Stimulated activated naive CD8-positive, alpha-beta T cell treated with anti-CD3 and anti-CD28 coated beads, Interleukin-15, Interleukin-2, amounts not matched to agents 100 ng/mL and 50 ng/mL, for 24 hours (primary cell): ENCODE data around the gene TLK1.
A peak's percentile ranks its signal among the peaks of the same experiment; 100 is the strongest.

ENCODE experiments used
- H3K27ac Mint-ChIP-seq: one replicate; pipeline ENCODE4 v1.8.0; 2021; ENCODE audit warnings: mild to moderate bottlenecking, mixed read lengths
- H3K27me3 Mint-ChIP-seq: one replicate; pipeline ENCODE4 v1.8.0; 2021; ENCODE audit warnings: mixed read lengths
- H3K36me3 Mint-ChIP-seq: one replicate; pipeline ENCODE4 v1.8.0; 2021; ENCODE audit warnings: low read depth, mixed read lengths
- H3K4me1 Mint-ChIP-seq: one replicate; pipeline ENCODE4 v1.8.0; 2021; ENCODE audit warnings: low read depth, mixed read lengths
- H3K4me3 Mint-ChIP-seq: one replicate; pipeline ENCODE4 v1.8.0; 2021; ENCODE audit warnings: mild to moderate bottlenecking, mixed read lengths
- H3K9me3 Mint-ChIP-seq: one replicate; pipeline ENCODE4 v1.8.0; 2021; ENCODE audit warnings: mixed read lengths

TLK1 gene

DNA sequence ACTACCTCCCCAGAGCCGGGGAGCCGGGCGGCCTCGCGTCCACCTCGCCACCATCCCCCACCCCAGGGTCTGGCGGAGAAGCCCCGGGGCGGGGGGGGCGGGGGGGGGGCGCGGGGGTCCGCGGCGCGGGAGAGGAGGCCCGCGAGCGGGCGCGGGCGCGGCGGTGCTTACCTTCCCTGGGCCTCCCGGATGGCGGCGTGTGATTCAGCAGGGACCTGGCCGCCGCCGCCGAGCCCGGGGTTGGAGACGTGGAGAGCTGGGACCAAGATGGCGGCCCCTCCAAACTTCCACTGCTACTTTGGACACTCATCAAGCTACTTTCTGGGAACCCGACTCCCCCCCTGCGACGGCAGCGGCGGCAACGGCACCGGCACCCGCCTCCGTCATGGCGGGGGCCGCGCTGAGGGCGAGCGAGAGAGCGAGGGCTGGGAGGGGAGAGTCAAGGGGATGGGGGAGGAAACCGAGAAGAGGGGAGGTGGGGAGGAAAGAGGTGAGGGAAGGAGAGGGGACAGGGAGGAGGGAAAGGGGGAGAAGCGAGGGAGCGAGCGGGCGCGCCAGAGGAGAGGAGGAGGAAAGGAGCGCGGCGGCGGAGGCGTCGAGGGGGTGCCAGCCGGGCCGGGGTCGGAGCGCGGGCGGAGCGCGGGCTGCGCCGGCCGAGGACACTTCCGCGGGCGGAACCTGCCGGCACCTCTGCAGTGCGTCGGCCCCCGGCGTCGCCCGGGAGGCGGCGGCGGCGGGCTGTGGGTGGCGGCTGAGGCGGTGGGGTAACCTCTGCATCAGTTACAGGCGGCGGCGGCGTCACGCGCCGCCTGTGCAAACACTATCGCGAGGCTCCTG, at the start of gene TLK1:
Gene TLK1, minus strand, starts transcription at position 775 of the 837 bp plus-strand sequence. Its CDS starts 465 bp downstream, at position 310.
- Mint-ChIP-seq H3K4me3 (peak within 1 kb of the TSS; percentile 98), H3K9me3 (no peaks in the 10 kb centered on the region), H3K27ac (peak within 1 kb of the TSS; percentile 98), H3K4me1 (peaks cover 66% of the 10 kb centered on the region), H3K27me3 (no peaks in the 10 kb centered on the region), H3K36me3 (no peaks in the 10 kb centered on the region)

DNA sequence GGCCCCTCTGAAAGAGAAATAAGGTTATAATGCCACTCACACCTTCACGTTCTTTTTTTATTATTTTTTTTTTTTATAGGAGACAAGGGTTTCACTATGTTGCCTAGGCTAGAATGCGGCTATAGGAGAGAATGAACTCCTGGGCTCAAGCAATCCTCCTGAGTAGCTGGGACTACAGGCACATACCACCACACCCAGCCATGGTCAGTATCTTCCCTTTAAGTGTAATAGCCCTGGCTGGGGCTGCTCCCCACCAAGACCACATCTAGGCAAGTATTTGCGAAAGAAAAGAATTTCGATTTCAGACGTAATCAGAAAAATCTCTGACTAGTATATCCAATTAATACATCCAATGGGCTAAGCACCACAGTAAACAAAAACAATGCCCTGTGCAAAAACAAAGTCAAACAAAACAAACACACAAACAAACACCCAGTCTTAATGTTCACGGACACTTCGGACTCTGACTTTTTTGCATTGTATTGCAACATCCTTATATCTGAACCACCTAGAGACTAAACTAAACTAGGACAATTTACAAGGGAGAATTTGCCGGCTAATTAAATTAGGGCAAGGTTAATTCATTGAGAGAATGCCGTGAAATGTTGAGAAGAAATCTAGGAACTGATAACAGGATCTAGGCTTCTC, 49.6 kb upstream of the TLK1 start:
- Mint-ChIP-seq H3K4me1 (peaks cover 23% of the 10 kb centered on the region), H3K36me3 (no peaks in the 10 kb centered on the region), H3K27me3 (no peaks in the 10 kb centered on the region), H3K9me3 (no peaks in the 10 kb centered on the region), H3K4me3 (peak overlapping the region; percentile 45), H3K27ac (peak overlapping the region; percentile 65)

DNA sequence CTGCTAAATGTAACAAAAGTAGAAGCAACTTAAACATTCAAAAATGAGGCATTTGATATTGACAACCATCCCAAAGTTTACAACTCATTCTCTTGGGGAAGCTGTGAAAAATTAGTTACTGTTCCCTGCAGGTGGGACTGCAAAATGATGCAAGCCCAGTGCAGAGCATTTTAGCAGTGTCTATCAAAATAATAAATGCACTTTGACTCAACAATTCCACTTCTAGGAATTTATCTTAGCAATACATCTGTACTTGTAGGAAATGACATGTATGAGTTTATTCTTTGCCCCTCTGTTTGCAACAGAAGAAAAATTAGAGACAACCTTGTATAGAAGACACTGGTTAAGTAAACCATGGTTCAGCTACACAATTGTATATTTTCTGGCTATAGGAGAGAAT, 48.0 kb upstream of the TLK1 start:
- no peaks in the 10 kb centered on the region for H3K27me3 Mint-ChIP-seq
- no peak overlapping the region for H3K27ac Mint-ChIP-seq
- no peak overlapping the region for H3K4me3 Mint-ChIP-seq
- no peaks in the 10 kb centered on the region for H3K9me3 Mint-ChIP-seq
- H3K36me3 Mint-ChIP-seq = no peaks in the 10 kb centered on the region
- H3K4me1 Mint-ChIP-seq = peaks cover 19% of the 10 kb centered on the region

DNA sequence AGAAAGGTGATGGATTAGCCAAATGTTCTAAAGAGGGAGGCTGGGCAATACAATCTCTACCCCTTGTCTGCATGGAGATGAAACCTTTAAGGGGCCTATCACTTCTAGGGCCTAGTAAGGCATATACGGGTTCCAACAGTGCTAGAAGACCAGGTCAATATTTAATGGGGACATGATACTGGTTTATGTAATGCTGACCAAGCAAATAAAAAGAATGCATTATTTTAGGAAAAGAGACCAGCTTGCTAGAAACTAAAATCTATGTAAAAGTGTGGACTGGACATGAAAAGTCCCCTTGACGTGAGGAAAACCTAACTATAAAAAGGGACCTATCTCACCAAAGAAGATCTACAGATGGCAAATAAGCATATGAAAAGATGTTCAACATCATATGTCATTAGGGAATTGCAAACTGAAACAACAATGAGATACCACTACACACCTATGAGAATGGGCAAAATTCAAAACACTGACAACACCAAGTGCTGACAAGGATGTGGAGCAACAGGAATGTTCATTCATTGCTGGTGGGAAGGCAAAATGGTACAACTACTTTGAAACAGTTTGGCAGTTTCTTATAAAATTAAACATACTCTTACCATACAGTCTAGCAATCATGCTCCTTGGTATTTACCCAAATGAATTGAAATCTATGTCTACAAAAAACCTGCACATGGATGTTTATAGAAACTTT, 45.9 kb upstream of the TLK1 start:
- H3K4me3 Mint-ChIP-seq = no peak overlapping the region
- H3K27ac Mint-ChIP-seq = no peak overlapping the region
- no peaks in the 10 kb centered on the region for H3K36me3 Mint-ChIP-seq
- no peaks in the 10 kb centered on the region for H3K9me3 Mint-ChIP-seq
- H3K4me1 Mint-ChIP-seq = peaks cover 19% of the 10 kb centered on the region
- no peaks in the 10 kb centered on the region for H3K27me3 Mint-ChIP-seq

DNA sequence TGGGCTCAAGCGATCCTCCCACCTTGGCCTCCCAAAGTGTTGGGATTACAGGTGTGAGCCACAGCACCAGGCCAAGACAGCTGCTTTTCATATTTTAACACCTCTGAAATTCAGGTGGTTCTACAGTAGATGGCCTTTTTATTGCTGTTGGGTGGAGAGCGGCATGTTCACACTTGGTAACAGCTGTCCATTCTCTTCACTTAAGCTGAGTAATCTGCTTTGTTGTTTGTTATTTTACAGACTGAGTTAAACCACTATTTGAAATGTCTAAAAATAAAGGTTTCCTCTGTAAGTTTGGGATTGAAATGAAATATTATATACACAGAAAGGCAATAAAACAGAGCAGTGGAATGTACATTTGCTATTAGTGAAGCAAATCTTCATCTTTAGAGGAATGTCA, 44.9 kb upstream of the TLK1 start:
- H3K27me3 Mint-ChIP-seq = no peaks in the 10 kb centered on the region
- no peaks in the 10 kb centered on the region for H3K36me3 Mint-ChIP-seq
- H3K27ac Mint-ChIP-seq = no peak overlapping the region
- no peak overlapping the region for H3K4me3 Mint-ChIP-seq
- peaks cover 11% of the 10 kb centered on the region for H3K4me1 Mint-ChIP-seq
- no peaks in the 10 kb centered on the region for H3K9me3 Mint-ChIP-seq

DNA sequence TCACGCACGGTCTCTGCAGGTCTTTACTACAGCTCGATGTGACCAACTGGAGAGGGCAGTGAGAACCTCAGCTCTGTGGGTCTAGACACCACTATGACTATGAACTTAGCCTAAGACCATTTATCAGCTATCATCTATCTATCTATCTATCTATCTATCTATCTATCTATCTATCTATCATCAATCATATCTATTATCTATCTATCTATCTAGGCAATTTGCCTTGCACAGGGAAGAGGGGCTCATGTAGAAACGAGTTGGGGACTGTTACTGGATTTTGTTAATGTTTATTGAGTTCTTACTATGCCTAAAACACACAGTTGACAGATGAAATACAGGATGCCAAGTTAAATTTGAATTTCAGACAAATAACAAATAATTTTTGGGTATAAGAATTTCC, 41.1 kb upstream of the TLK1 start:
- Mint-ChIP-seq H3K27me3 (no peaks in the 10 kb centered on the region), H3K27ac (no peak overlapping the region), H3K9me3 (no peaks in the 10 kb centered on the region), H3K4me3 (no peak overlapping the region), H3K36me3 (no peaks in the 10 kb centered on the region), H3K4me1 (no peaks in the 10 kb centered on the region)

DNA sequence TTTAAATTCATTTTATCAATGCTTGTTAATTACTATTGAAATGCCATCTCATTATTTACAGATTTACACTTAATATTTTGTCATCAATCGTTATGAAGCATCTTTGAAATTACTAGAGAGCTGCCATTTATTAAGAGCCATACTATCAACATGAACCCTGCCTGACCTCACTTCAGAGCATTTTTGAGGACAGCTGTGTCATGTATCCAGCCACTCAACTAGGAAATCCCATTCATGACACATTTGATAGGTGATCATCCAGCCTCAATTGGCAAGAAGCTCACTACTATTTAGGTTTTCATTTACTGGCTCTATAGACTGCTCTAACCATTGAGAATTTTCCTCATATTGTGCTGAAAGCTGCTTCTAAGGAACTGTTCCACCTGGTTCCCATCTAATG, 40.6 kb upstream of the TLK1 start:
- no peaks in the 10 kb centered on the region for H3K27me3 Mint-ChIP-seq
- H3K27ac Mint-ChIP-seq = no peak overlapping the region
- H3K36me3 Mint-ChIP-seq = no peaks in the 10 kb centered on the region
- H3K4me1 Mint-ChIP-seq = no peaks in the 10 kb centered on the region
- no peaks in the 10 kb centered on the region for H3K9me3 Mint-ChIP-seq
- no peak overlapping the region for H3K4me3 Mint-ChIP-seq

DNA sequence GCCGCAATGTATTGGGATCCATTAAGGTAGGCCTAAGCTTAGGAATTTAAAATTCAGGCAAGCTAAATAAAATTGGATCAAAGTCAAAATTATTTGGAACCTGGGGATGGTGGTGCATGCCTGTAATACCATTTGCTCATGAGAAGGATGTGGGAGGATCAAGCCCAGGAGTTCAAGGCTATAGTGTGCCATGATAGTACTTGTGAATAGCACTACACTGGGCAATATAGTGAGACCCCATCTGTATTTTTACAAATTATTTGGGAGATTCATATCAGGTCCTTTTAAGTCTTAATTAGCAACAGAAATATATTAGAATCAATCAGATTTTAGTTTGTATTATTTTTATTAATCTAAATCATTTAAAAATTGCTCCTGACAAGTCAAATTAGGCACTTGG, 39.8 kb upstream of the TLK1 start:
- Mint-ChIP-seq H3K27ac (no peak overlapping the region), H3K4me3 (no peak overlapping the region), H3K27me3 (no peaks in the 10 kb centered on the region), H3K36me3 (no peaks in the 10 kb centered on the region), H3K4me1 (no peaks in the 10 kb centered on the region), H3K9me3 (no peaks in the 10 kb centered on the region)

DNA sequence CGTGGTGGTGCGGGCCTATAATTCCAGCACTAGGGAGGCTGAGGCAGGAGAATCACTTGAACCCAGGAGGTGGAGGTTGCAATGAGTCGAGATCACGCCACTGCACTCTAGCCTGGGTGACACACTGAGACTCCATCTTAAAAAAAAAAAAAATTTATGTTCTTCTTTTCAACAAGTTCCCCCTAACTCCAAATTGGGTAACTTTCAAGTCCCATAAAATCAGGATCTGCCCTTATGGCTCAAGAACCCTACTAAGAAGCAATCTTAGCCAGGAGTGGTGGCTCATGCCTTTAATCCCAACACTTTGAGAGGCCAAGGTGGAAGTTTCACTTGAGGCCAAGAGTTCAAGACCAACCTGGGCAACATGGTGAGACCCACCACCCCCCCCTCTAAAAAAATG, 30.3 kb upstream of the TLK1 start:
- no peaks in the 10 kb centered on the region for H3K4me1 Mint-ChIP-seq
- no peak overlapping the region for H3K4me3 Mint-ChIP-seq
- no peaks in the 10 kb centered on the region for H3K27me3 Mint-ChIP-seq
- no peak overlapping the region for H3K27ac Mint-ChIP-seq
- no peaks in the 10 kb centered on the region for H3K36me3 Mint-ChIP-seq
- no peaks in the 10 kb centered on the region for H3K9me3 Mint-ChIP-seq

DNA sequence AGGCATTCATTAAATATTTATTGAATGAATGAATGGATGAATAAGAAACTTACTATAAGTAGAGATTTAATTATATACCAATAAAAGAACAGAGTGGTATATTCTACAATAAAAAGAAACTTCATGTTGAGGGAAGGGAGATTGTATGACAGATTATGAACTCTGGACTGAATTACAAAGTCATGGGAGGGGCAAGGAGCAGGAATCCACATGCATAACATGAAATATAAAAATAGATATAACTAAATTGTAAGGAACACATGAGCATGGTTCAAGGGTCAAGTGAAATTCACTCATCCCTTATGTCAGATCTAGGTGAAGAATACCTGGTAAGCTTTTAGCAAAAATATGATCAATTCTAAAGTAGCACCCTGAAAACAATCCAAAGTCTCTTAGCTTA, 27.1 kb upstream of the TLK1 start:
- H3K36me3 Mint-ChIP-seq = no peaks in the 10 kb centered on the region

DNA sequence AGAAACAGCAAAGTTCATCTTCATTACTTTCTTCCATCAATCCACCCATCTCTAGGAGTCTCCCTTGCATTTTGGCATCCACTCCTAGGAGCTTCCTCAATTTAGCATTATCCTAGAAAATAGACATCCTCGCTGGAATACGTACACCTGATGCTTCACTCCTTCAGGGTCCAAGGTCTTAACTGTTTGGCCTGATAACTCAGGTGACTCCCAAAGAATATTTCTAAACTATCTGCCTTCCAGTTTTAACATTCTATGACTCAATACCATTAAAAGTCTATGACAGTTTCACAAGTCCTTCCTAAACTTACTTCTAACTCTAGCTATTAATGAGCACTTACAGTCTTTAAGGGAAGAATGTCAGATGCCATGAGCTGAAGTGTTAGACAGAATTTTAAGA, 26.5 kb upstream of the TLK1 start:
- Mint-ChIP-seq H3K27me3 (peaks cover 8% of the 10 kb centered on the region), H3K4me3 (no peak overlapping the region), H3K36me3 (no peaks in the 10 kb centered on the region), H3K4me1 (no peaks in the 10 kb centered on the region), H3K9me3 (no peaks in the 10 kb centered on the region), H3K27ac (no peak overlapping the region)

More for the DNA sequence above, 27.1 kb upstream of the TLK1 start:
- H3K27ac Mint-ChIP-seq = no peak overlapping the region
- H3K27me3 Mint-ChIP-seq = peaks cover 5% of the 10 kb centered on the region
- no peaks in the 10 kb centered on the region for H3K9me3 Mint-ChIP-seq
- no peaks in the 10 kb centered on the region for H3K4me1 Mint-ChIP-seq
- H3K4me3 Mint-ChIP-seq = no peak overlapping the region

DNA sequence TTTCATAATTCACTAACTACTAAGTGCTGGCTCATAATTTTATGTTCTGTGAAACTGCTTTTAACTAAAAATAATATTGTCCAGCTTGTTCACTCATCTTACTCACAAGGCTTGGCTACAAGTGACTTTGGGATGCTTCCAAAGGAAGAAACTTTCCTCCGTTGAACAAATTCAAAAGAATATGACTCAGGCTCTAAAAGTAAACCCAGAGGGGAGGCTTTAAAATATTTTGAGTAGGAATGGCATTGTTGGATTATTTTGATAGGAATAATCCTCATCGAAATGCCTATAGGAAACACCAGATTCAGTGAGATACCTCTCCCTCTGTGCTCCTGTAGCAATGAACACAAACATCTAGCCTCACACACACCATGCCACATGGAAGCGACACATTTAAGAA, 25.2 kb upstream of the TLK1 start:
- Mint-ChIP-seq H3K4me1 (peaks cover 1% of the 10 kb centered on the region), H3K4me3 (no peak overlapping the region), H3K27ac (no peak overlapping the region), H3K27me3 (peaks cover 8% of the 10 kb centered on the region), H3K36me3 (no peaks in the 10 kb centered on the region), H3K9me3 (no peaks in the 10 kb centered on the region)

DNA sequence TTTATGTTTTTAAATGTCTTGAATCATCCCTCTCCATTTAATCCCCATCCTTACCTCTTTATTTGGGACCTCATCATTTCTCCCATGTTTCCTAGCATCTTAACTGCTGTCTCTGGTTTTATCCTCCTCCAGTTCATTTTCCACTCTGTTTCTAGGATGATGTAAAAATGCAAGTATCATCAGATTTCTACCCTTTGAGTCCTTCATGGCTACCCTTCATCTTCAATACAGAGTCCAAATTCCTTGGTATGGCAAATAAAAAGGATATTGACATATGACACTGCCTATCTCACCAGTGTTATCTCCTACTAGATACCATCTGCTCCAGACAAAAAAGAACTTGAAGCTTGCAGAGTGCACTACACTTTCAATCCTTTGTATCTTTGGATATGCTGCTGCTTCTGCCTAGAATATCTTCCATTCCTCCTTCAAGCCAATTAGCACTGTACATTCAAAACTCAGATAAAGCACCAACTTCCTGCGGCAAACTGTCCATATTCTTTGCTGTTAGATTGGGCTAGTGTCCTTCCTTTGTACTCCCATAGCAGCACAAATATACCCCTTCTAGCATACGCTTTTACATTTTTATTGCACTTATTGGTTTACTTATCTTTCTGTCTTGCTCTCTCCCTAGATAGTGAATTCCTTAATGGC, 24.6 kb upstream of the TLK1 start:
- H3K4me1 Mint-ChIP-seq = peaks cover 6% of the 10 kb centered on the region
- H3K9me3 Mint-ChIP-seq = no peaks in the 10 kb centered on the region
- H3K4me3 Mint-ChIP-seq = no peak overlapping the region
- H3K27me3 Mint-ChIP-seq = peaks cover 8% of the 10 kb centered on the region
- no peaks in the 10 kb centered on the region for H3K36me3 Mint-ChIP-seq
- no peak overlapping the region for H3K27ac Mint-ChIP-seq

DNA sequence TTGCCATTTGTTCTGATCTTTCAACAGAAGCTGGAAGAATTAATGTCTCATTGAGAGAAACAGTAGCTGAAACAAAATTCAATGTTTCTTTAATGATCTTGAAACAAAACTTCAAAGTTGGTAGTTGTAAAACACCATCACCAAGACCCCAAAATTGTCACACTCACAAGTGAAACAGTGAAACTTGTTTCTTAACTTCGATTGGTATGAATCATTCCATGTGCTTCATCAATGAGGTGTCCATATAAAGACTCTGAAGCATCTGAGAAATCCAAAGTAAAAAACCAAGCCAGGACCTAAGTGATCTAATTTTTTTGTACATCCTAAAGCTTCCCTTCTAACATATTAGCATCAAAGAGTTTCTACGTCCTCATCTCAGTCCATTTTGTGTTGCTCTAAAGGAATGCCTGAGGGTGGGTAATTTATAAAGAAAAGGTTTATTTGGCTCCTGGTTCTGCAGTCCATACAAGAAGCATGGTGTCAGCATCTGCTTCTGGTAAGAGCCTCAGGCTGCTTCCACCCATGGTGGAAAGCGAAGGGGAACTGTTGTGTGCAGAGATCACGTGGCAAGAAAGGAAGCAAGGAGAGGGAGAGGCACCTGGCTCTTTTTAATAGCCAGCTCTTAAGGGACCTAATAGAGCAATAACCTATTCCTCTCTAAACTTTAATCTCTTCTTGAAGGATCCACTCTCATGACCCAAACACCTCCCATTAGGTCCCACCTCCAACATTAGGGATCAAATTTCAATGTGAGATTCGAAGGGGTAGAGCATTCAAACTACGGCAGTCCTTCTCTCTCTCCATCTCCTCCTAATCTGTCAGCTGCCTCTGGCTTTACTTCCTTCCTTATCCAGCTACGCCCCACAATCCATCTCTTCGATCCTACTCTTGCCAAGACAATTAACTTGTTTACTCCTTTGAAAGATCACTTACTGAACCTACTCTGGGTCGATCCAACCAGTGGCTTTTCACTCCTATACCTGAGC, 20.7 kb upstream of the TLK1 start:
- H3K4me3 Mint-ChIP-seq = no peak overlapping the region
- H3K36me3 Mint-ChIP-seq = no peaks in the 10 kb centered on the region
- peaks cover 6% of the 10 kb centered on the region for H3K4me1 Mint-ChIP-seq
- no peaks in the 10 kb centered on the region for H3K9me3 Mint-ChIP-seq
- H3K27ac Mint-ChIP-seq = no peak overlapping the region
- H3K27me3 Mint-ChIP-seq = peaks cover 8% of the 10 kb centered on the region
